ENCODE data around the gene CASP3.

DNA sequence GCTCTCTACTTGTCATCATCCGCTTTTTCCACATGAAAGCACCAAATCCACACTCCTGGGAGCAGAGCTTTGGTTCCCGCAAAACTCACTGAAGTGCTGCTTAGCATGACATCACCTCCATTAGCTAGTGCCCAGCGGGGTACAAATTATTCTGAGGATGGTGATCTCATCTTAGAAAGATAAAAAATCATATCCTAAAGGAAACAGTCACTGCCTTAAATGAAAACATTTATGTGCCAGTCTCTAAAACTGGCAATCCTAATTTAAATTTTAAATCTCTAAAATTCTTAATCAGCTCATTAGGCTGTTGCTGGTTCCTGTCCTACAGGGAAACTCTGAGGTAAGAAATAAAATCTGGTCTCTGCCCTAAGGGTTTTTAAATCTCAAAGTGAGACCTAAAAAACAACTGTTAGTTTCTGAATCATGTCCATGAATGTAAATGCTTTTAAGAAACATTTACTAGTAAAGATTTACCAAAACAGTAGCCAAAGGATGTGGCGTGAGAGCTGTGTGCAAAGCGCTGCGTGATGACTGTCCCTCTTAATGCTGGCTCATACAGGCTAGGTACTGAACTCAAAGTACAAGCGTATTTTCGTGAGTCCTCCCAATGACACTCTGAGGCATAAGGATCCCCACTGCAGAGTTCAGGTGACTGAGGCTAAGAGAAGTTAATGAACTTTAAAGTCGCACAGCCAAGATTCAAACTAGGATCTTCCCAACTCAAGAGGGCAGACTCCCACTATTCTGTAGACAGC, 4.5 kb downstream of the CASP3 start:
- TF ChIP-seq, protein P1, sequence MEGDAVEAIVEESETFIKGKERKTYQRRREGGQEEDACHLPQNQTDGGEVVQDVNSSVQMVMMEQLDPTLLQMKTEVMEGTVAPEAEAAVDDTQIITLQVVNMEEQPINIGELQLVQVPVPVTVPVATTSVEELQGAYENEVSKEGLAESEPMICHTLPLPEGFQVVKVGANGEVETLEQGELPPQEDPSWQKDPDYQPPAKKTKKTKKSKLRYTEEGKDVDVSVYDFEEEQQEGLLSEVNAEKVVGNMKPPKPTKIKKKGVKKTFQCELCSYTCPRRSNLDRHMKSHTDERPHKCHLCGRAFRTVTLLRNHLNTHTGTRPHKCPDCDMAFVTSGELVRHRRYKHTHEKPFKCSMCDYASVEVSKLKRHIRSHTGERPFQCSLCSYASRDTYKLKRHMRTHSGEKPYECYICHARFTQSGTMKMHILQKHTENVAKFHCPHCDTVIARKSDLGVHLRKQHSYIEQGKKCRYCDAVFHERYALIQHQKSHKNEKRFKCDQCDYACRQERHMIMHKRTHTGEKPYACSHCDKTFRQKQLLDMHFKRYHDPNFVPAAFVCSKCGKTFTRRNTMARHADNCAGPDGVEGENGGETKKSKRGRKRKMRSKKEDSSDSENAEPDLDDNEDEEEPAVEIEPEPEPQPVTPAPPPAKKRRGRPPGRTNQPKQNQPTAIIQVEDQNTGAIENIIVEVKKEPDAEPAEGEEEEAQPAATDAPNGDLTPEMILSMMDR (IDR thresholded peaks at IDR 0.05): no peak
- no peak for TF ChIP-seq RAD21 (IDR thresholded peaks at IDR 0.05; ENCODE audit: low read length)
- TF ChIP-seq EP300 (IDR thresholded peaks at IDR 0.05; ENCODE audit: borderline replicate concordance in 1 of 2, low read depth in 1 of 2, low read length in 1 of 2): no peak
- TF ChIP-seq, protein P2, sequence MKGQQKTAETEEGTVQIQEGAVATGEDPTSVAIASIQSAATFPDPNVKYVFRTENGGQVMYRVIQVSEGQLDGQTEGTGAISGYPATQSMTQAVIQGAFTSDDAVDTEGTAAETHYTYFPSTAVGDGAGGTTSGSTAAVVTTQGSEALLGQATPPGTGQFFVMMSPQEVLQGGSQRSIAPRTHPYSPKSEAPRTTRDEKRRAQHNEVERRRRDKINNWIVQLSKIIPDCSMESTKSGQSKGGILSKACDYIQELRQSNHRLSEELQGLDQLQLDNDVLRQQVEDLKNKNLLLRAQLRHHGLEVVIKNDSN (IDR thresholded peaks at IDR 0.05; ENCODE audit: borderline replicate concordance, low read depth): no peak
- no peak for TF ChIP-seq POLR2AphosphoS5 (IDR thresholded peaks at IDR 0.05; ENCODE audit: low read depth, low read length)
- TF ChIP-seq, protein P3, sequence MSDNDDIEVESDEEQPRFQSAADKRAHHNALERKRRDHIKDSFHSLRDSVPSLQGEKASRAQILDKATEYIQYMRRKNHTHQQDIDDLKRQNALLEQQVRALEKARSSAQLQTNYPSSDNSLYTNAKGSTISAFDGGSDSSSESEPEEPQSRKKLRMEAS (IDR thresholded peaks at IDR 0.05; ENCODE audit: low read depth): no peak
- TF ChIP-seq SIN3A (IDR thresholded peaks at IDR 0.05; ENCODE audit: borderline replicate concordance, low read depth, low read length): no peak
